IPS DF 4.7 (cell line): Measurements from ENCODE around the gene MID1.

Experiments
- DNase-seq: peaks from one replicate; pipeline ENCODE4 v3.0.0-alpha.2; 2013; ENCODE audit warnings: low spot score; ENCODE audit errors: extremely low read depth

The MID1 gene

GRCh38 chrX:10577853-10578252 is 42.5 kb downstream of the MID1 start:
- no peak for DNase-seq

DNA sequence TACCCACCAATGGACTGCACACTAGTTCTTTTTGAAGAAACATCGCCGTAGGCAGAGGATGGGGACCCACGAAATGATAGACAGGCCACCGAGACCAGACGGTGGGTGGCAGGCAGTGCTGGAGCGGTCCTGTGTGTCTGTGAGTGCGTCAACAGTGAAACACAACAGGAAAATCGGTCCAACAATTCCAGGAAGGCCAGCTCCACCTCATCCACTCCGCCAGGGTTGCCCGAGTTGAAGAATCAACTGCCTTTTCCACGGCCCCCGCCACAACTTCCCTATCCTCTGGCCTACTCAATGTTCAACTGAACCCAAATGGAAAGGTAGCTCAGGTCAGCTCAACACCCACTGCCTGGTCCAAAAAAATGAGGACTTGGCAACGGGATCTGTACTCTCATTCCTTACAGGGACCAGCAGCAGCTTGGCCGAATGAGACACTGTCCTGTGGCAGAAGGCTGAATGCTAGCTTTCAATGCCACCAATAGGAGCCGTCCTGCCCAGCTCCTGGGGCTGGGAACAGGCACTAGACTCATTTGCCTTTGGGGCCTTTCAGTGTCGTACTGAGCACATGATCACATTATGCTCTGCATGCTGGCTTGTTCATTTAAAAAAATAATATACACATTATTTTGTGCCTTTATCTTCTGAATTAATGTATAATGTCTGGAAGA is 43.5 kb downstream of the MID1 start:
- no peak for DNase-seq

GRCh38 chrX:10576186-10576585 is 44.2 kb downstream of the MID1 start:
- DNase-seq = no peak

- no peak for DNase-seq
Measured at GRCh38 chrX:10574663-10575062, 45.7 kb downstream of the MID1 start.

GRCh38 chrX:10571260-10571659 is 49.1 kb downstream of the MID1 start:
- DNase-seq = no peak

- no peak for DNase-seq
Measured at GRCh38 chrX:10570601-10571000, 49.8 kb downstream of the MID1 start.

DNA sequence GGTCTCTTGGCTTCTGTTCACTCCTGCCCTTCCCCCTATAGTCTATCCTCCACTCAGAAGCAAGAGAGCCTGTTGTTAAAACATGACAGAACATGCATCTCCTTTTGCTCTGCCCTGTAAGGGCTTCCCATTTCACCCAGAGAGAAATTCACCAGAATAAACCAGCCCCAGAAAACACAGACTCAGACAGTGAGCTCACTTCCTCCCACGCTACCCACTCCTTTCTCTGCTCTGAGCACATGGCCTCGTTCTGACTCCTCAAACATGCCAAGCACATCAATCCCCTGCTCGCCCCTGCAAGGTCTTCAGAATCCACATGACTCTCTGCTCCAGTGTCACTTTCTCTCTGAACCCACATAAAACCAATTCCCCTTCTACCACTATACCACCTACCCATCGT is 50.4 kb downstream of the MID1 start:
- no peak for DNase-seq

GRCh38 chrX:10568428-10568827 is 52.0 kb downstream of the MID1 start:
- no peak for DNase-seq

DNA sequence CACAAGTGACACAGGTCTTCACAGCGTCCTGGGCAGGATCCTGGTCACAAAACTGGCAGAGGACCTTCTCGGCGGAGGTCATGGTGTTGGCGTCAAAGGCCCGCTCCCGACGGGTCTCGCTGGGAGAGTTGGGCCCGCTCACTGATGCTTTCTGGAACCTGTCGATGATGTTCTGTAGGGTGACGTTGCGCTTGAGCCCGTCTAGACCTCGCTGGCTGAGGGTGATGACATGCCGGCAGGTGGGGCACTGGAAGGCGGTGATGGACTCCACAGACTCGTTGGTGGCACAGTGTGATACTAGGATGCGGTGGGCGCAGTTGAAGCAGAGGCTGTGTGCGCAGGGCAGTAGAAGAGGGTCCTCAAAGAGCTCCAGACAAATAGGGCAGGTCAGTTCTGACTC is 53.2 kb downstream of the MID1 start:
- DNase-seq = no peak

DNA sequence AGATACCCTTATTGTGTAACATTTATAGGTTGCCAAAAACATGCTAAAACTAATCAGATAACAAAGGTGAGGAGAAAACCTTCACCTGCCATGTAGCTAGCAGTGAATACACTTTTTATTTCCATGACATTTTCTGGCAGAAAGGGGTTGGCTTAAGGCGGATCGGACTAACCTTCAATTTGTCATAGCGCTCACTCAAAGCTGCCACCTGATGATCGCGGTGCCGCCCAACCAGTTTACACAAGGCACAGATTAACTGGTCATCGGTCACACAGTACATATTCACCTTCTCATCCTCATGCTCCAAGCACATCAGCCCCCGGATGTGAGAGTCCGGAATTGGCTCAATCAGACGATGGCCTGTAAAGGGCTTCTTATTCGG is 53.7 kb downstream of the MID1 start:
- no peak for DNase-seq

- DNase-seq = no peak
Measured at GRCh38 chrX:10564484-10564883, 55.9 kb downstream of the MID1 start.

- no peak for DNase-seq
Measured at GRCh38 chrX:10557166-10557565, 63.2 kb downstream of the MID1 start.

DNA sequence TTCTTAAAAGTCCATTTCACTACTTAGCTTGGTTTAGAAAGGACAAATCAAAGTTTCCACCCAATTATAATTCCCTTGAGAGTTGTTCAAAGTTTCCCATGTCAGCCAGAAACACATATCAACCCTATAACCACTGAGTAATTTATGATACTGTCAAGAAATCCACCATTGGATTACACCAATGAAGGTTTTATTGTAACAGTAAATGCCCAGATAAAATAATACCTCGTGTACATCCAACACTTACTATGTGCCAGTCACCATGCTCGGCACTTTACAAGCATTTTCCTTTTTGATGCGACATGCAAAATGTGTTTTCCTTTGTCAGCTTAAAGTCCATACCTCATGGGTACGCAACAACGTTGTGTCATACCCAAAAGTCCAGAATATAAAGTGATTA is 64.0 kb downstream of the MID1 start:
- no peak for DNase-seq

DNA sequence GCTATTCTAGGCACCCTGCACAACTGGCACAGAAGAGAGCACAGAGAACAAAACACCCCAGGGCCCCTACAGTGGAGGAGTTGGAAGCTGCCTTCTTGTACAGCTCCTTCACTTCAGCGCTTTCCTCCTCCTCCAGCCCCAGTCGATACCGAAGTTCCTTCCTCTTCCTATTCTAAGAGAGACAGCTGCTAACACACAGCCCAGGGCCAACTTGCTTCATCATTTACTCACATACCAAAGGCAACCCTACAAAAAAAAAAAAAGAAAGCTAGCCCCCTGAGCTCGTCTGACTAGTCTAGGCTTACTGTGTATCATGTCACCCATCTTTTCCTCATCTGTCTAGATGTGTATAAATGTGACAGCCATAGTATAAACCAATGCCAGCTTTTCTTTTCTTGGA is 64.5 kb downstream of the MID1 start:
- DNase-seq = no peak

- no peak for DNase-seq
Measured at GRCh38 chrX:10554612-10555270, 65.6 kb downstream of the MID1 start.

DNA sequence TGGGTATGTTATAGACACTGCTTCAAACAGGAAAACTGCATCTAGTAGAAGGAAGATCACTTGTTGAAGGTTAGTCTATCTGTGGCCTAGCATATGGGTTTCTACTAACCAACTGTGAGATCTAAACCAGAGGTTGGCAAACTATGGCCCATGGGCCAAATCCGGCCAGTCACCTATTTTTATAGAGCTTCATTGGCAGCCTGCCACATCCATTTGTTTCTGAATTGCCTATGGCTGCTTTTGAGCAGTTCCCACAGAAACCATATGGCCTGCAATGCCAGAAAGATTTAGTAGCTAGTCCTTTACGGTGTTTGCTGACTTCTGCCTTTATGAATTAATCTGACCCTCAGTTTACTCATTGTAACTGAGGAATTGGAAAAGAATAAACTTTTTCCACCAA is 71.1 kb downstream of the MID1 start:
- DNase-seq = no peak

- DNase-seq = no peak
Measured at GRCh38 chrX:10548688-10549087, 71.7 kb downstream of the MID1 start.

DNA sequence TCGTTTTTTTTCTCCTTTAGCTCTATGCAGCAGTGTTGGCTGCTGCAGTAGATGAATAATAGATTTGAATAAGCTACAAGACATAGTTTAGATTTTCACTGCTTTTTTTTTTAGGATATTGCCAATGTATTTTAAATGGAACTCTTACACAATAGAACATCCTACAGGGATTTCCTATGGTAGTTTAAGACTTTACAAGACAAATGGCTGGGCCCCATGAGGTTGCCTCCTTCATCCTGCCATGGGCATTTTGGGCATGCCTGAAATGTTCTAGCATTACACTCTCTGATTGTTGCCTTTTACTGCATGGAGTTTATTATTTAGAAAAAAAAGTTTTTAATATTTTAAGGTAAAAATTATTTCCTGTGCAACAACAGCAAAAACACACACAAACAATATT is 74.5 kb downstream of the MID1 start:
- no peak for DNase-seq

DNA sequence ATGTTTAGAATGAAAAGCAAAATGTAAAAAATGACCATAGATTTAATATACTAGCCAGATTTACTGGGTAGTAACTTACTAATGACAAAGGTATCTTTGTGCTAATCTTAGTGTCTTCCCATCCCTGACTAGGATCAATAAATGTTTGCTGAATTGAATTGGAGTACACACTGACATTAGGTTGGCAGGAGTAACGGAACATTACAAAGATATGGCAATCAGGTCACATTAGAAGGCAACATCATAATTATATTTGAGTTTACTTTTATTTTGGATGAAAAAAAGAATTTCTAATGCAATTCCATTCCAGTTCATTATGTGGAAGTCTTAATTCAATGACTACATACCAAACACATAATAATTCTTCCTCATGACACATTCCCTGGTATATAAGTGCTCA is 77.8 kb downstream of the MID1 start:
- no peak for DNase-seq

DNA sequence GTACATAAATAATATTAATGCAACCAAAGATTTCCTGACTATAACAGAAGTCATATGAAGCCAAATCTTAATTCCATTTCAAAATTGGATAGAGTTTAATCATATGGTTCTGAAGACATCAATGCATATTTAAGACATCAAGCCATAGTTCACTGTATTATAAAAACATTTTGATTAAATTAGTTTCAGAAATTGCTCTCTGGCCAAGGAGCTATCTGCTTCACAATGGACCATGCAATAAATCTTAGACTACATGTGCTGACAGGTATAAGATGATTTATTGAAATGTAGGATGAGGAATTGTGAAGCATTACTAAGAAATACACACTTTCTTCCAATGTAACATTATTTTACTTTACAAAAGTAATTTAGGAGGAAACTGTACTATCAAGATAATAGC is 81.6 kb downstream of the MID1 start:
- no peak for DNase-seq

DNA sequence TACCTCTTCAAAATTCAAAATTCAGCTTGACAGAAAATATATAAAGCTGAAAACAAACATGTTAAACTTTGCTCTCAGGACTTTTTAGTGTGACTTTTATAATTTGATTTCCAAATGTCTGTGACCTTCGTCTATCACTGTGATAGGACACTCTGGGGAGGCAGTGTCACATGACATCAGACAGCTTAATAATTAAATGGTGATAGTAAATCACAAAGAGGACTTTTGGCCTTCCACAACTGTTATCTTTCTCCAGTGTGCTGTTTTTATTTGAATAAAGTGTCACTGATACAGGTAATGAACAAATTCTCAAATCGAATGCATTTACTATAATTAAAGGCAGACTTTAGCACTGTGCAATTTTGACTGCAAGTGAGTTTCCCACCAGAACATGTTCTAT is 83.1 kb downstream of the MID1 start:
- DNase-seq = no peak

DNA sequence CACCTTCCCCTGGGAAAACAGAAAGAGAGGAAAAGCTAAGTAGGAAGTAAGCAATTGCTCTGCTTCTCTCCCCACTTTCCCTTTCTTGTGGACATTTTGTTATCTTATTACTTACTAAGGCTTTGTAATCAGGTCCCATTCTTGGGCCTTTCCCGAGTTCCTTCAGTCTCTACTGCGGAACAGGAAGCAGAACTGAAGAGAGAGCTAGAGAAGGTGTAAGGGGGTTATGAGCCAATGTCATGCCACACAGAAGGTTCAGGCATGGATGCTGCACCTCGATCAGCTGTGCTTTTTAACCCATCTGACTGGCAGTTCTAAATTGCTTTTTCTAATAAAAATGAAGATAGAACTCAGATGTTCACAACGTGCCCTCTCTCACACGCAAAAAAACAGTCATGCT is 83.6 kb downstream of the MID1 start:
- DNase-seq = no peak

DNA sequence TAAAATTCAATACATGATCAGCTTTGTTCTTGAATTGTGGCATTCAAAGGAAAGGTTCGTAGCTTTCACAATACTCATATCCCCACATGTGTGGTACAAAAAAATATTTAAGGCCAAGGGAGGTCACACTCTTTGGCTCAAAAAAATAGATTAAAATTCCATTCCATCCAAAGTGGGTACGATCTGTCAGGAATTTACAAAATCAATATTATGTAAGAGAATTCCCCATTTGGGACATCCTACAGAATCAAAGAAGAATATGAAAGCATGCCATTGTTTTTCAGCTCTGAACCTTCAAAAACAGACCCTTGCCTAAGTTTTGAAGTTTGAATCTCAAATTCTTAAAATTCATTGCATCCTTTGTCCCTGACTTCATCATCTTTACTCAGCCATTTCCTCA is 85.8 kb downstream of the MID1 start:
- DNase-seq = no peak
